Astrocyte of the cerebellum (primary cell): ENCODE data around the gene ATP5F1B.

Experiments
- DNase-seq: peaks from one replicate; pipeline ENCODE4 v3.0.0-alpha.2; 2011; ENCODE audit warnings: low read depth
- H3K4me3 ChIP-seq: 2 replicates; pipeline ENCODE4 v1.5.1; 2011; ENCODE audit warnings: mild to moderate bottlenecking, low read depth, low read length, moderate library complexity
- CTCF ChIP-seq: IDR thresholded peaks from 2 replicates; pipeline ENCODE4 v1.5.1; 2012; ENCODE audit warnings: low read length, low read depth, moderate library complexity, mild to moderate bottlenecking; ENCODE audit errors: missing control alignments
- in situ Hi-C: cut with HindIII; loops from 2 replicates; pipeline ENCODE4 v1.10.0; 2017; ENCODE audit warnings: low sequenced_read_pairs

Gene ATP5F1B

GRCh38 chr12:56589783-56590182, 56.0 kb downstream of the ATP5F1B start:
- no peak overlapping the region for H3K4me3 ChIP-seq
- DNase-seq: no peak
- no peak for TF ChIP-seq CTCF
- in situ Hi-C loops: no loop called here
